SK-N-SH treated with all-trans-retinoic acid at 6 μM for 48 hours (cell line): Measurements from ENCODE around the gene PMAIP1.

ENCODE experiments used
- ARNTL ChIP-seq: fragments of 450-650 bp; formaldehyde crosslinking; IDR thresholded peaks from 2 replicates; pipeline ENCODE4 v1.5.0; 2020; ENCODE audit warnings: low read depth, mild to moderate bottlenecking, moderate library complexity, borderline replicate concordance
- BACH2 ChIP-seq: fragments of 250-450 bp; sonication (Bioruptor Pico); IDR thresholded peaks from 2 replicates; pipeline ENCODE4 v1.9.0; 2021; ENCODE audit warnings: mild to moderate bottlenecking, borderline replicate concordance
- ISL1 ChIP-seq: fragments of 250-450 bp; sonication (Bioruptor Pico); IDR thresholded peaks from 2 replicates; pipeline ENCODE4 v2.1.2; 2022; ENCODE audit warnings: mild to moderate bottlenecking, moderate library complexity
- OSR1 ChIP-seq: fragments of 250-450 bp; sonication (Bioruptor Pico); IDR thresholded peaks from 2 replicates; pipeline ENCODE4 v1.8.0; 2022; ENCODE audit warnings: moderate library complexity, mild to moderate bottlenecking, inconsistent platforms
- PATZ1 ChIP-seq: fragments of 250-450 bp; sonication (Bioruptor Pico); IDR thresholded peaks from 2 replicates; pipeline ENCODE4 v1.8.0; 2020; ENCODE audit warnings: mild to moderate bottlenecking, moderate library complexity, borderline replicate concordance
- POU6F1 ChIP-seq: fragments of 250-450 bp; sonication (Bioruptor Pico); IDR thresholded peaks from 2 replicates; pipeline ENCODE4 v1.8.0; 2021; ENCODE audit warnings: low read depth, mild to moderate bottlenecking, moderate library complexity, borderline replicate concordance
- RARB ChIP-seq: fragments of 250-450 bp; sonication (Bioruptor Pico); IDR thresholded peaks from 2 replicates; pipeline ENCODE4 v1.8.0; 2021; ENCODE audit warnings: mild to moderate bottlenecking, moderate library complexity
- SNAI2 ChIP-seq: fragments of 250-450 bp; sonication (Bioruptor Pico); IDR thresholded peaks from 2 replicates; pipeline ENCODE4 v1.5.0; 2020; ENCODE audit warnings: mild to moderate bottlenecking, moderate library complexity
- TSHZ2 ChIP-seq: fragments of 250-450 bp; sonication (Bioruptor Pico); IDR thresholded peaks from 2 replicates; pipeline ENCODE4 v1.5.0; 2020; ENCODE audit warnings: mild to moderate bottlenecking, moderate library complexity
- ZC3H10 ChIP-seq: fragments of 250-450 bp; sonication (Bioruptor Pico); IDR thresholded peaks from 2 replicates; pipeline ENCODE4 v1.5.1; 2021; ENCODE audit warnings: mild to moderate bottlenecking, moderate library complexity
- ZFP30 ChIP-seq: fragments of 450-650 bp; formaldehyde crosslinking; IDR thresholded peaks from 2 replicates; pipeline ENCODE4 v1.5.0; 2022; ENCODE audit warnings: mild to moderate bottlenecking, moderate library complexity
- ZNF70 ChIP-seq: fragments of 450-650 bp; formaldehyde crosslinking; IDR thresholded peaks from 2 replicates; pipeline ENCODE4 v1.5.0; 2020; ENCODE audit warnings: mild to moderate bottlenecking, moderate library complexity
- ZNF8 ChIP-seq: fragments of 450-650 bp; formaldehyde crosslinking; IDR thresholded peaks from 2 replicates; pipeline ENCODE4 v1.5.0; 2020; ENCODE audit warnings: mild to moderate bottlenecking, moderate library complexity

GRCh38 chr18:59892123-59892522 lies 7.7 kb upstream of the PMAIP1 start:
- TF ChIP-seq ZFP30 (CRISPR knock-in tag) (no peak), RARB (CRISPR knock-in tag) (no peak), ZNF70 (CRISPR knock-in tag) (no peak), ZC3H10 (no peak), OSR1 (CRISPR knock-in tag) (no peak), ARNTL (no peak), SNAI2 (CRISPR knock-in tag) (no peak), BACH2 (CRISPR knock-in tag) (no peak), ZNF8 (CRISPR knock-in tag) (no peak), POU6F1 (CRISPR knock-in tag) (no peak), PATZ1 (CRISPR knock-in tag) (no peak), TSHZ2 (CRISPR knock-in tag) (no peak), ISL1 (no peak)
